ENCODE results near the gene TSPAN11.

DNA sequence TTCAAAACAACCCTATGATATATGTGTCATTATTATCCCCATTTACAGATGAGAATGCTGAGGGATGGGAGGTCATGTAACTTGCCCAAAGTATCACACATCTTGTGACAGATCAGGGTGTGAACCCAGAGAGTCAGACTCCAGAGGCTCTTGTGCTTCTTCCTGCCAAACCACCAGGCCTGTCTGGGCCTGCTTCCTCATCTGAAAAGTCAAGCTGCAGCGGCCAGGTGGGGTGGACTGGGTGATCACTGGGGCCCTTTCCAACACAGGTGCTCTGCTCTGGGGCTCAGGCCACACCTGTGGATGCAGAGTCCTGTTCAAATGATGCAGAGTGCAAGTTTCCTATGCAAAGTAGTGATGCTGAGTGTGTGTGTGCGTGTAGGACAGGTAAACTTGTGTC is 26.7 kb downstream of the TSPAN11 start:
- TF ChIP-seq, protein P1, sequence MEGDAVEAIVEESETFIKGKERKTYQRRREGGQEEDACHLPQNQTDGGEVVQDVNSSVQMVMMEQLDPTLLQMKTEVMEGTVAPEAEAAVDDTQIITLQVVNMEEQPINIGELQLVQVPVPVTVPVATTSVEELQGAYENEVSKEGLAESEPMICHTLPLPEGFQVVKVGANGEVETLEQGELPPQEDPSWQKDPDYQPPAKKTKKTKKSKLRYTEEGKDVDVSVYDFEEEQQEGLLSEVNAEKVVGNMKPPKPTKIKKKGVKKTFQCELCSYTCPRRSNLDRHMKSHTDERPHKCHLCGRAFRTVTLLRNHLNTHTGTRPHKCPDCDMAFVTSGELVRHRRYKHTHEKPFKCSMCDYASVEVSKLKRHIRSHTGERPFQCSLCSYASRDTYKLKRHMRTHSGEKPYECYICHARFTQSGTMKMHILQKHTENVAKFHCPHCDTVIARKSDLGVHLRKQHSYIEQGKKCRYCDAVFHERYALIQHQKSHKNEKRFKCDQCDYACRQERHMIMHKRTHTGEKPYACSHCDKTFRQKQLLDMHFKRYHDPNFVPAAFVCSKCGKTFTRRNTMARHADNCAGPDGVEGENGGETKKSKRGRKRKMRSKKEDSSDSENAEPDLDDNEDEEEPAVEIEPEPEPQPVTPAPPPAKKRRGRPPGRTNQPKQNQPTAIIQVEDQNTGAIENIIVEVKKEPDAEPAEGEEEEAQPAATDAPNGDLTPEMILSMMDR (IDR thresholded peaks at IDR 0.05) = no peak
- TF ChIP-seq POLR2A (IDR thresholded peaks at IDR 0.05) (no peak), EP300 (IDR thresholded peaks at IDR 0.05) (no peak)
